Activated CD4-positive, alpha-beta T cell treated with anti-CD3 and anti-CD28 coated beads, Interleukin-2, amount 50 U/mL, for 48 hours (primary cell): ENCODE results near the gene ZBTB20.

Experiments used
- DNase-seq, 2 experiments: peaks; one replicate each; pipeline ENCODE4 v3.0.0-alpha.2; 2020

ZBTB20 gene

DNA sequence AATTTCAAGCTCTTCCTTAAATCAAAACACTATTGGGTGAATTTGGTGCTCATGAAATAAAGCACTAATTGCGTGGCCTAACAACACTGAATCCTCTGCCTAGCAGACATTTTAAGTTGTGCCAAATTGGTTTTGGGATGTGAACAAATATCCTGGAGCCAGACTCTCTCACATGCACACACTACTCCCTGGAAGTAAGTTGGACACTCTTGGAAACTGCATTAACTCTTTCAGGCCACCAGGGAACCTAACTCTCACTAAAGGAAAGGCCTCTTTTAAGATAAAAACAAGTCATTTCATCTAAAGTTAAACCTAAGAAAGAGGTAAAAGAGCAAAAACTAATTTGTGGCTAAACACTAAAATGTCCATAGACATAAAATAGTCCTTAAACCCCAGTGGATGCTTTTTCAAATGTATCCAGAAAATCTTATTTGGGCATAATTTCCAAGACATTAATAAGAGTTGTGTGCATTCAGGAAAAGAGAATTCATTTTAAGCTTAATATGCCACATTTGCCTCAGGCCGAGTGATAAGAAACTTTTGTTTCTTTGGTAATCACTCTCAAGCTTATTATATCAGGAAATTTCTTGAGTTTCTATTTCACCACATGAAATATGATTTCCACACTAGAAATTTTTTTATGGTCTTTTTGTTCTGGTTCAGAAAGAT lies 61.8 kb downstream of the ZBTB20 start:
- DNase-seq = no peak

DNA sequence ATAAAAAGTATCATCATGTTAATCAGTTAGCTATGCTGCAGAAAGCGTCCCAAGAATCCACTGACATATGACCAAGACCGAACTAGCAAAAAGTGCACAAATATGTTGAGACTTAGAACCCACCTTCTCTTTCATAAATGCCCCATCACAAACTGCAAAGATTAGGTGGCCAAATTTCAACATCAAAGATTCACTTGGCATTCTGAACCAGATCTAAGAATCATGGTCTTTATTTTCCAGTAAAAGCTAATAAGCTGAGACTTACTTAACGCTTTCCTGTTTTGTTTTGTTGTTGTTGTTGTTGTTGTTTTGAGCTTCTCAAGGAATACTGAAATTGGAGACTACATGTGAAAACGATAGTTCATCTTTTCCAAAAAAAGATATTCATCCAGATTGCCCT lies 62.4 kb downstream of the ZBTB20 start:
- no peak for DNase-seq

DNA sequence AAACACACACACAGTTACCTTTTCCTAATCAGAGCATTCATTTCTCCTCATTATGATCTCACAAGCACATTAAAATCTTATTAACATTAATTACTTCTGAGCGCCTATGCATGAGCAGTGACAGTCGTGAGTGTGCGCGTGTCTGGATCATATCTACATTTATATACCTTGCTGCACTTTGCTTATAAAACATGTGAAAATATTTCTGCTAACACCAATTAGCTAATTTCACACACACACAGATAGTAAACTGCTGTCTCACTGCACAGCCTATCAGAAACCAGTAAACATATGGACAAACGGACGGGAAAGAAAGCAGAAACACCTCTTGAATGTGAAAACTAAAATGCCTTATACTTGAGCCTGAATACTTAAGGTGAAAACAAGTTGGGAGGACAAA lies 64.8 kb downstream of the ZBTB20 start:
- DNase-seq = no peak

DNA sequence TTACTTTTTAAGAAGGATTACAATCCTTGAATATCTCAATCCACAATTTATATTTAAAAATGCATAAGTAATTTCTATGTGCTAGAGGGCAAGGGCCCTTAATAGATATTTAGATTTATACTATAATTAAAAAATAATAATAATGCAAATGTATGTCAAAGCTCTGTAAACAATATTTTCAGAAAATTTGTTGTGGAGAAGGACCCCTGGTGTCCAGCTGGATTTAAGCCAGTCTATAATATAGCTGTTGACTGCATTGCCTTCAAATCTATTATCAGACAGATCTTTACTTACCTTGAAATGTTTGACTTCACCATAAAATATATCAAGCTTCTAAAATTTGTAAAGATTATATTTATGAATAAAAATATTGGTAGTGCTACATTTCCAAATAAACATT lies 65.6 kb downstream of the ZBTB20 start:
- no peak for DNase-seq

DNA sequence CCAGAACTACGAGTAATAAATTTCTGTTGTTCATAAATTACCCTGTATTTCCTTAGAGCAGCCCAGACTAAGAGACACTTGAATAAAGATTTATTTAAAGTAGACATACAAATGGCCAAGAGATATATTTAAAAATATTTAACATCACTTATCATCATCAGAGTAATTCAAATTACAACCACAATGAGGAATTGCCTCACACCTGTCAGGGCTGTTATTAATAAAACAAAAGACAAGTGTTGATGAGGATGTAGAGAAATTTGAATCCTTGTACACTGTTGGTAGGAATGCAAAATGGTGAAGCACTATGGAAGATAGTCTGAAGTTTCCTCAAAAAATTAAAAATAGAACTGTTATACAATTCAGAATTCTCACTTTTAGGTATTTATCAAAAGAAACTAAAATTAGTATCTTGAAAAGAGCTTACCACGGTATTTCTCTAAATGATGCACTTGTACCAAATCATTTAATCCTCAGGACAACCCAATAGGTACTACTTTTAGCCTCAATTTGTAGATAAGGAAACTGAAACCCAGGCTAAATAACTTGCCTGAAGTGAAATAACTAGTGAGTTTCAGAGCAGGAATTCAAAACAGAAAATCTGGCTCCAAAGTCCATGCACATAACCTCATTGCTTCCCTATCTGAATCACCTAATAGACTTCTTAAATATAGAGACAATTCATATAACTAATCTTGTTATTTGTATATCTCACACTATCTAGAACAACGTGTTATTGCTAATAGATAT lies 69.4 kb downstream of the ZBTB20 start:
- no peak for DNase-seq

DNA sequence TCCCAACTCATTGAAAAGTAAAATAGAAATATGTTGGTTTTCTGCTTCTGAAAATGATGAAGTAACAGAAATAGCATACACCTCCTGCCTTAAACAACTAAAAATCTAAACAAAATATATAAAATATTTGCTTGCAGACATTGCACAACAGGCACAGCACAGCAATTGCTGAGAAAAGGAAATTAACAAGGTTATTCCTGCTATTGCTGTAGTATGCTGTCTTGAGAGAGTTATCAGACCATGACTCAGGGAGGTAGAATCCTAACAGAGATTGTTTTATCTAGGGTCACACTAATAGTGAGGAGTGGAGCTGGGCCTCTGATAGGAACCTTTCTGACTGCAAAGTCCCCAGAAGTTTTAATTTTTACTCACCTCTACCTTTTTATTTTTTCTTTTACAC lies 72.6 kb downstream of the ZBTB20 start:
- DNase-seq = no peak

DNA sequence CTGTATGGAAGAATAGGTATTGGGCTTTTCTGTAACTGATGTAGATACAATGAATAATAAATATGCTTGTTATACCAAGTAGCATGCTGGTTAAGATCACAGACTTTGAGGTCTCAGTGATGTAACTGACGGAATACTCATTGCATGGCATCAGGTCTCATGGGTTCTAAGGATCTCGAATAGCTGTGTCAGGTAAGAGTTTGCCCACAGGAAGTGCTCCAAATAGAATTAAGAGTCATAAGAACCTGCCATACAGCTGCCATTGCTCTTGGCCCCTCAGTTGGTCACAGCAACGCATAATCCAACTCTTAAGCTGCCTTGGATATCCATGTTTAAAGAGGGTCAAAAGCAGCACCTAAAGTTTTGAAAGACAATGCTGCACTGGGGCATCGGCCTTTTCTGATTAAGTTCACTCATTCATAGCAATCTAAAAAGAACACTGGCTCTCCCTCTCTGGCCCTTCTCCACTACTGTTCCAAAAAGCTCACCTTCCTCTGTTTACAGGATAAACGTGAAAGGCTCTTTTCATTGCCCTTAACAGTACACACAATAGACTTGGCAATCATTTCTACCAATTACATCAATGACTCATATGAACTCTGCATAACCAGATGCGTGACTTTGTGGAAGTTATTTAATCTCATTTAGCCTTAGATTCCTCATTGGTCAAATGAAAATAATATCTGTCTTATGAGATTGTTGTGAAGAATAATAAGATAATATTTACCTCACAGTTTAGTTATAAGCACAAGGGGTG lies 74.6 kb downstream of the ZBTB20 start:
- DNase-seq = no peak

DNA sequence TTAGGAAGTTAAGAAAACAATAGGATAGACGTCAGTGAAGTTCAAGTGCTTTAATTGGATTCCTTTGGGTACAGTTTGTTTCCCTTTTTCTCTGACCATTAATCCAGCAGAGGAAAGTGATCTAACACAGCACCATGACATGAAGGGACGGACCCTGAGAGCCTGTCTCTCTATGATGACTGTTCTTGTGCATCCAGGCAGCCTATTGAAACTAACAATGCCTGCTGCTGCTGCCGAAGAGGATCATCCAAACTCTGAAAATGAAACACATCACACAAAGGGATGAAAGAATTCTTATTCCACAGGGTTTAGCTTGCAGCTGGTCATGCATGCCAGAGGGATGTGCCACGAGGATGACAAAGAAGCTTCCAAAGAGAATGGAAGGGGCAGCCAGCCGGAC lies 75.5 kb downstream of the ZBTB20 start:
- no peak for DNase-seq

DNA sequence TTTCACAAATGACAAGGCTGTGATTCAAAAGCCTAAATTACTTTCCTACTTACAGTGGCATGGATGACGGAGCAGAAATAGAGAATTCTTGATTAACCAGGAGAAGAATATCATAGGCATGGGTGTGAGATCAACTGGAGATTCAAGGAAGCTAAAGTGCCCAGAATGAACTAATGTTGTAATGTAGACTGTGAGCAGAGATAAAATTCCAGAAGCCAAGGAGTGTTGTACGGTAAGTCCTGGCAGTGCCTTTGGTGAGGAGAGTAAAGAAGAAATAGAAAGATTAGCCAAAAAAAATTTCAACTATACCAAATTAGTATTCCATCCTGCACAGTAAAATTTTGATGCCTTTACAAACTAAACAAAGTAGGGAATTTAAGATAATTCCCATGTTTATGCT lies 75.9 kb downstream of the ZBTB20 start:
- no peak for DNase-seq

DNA sequence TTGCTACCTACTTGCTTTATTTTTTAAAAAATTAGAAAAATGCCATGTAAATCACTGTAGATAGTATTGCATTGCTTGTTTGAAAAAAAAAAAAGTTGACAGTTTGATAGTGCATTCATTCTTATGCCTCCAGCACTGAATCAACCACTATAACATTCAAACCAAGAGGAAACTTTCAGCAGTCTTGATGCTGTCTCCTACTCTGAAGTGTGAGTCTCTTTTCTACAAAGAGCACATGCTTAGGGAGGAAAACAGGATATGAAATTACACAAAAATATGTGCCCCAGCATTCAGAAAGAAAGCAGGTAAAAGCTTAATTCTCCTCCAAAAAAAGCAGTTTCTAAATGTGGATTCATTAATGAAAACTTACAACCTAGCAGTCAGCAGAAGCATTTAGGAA lies 78.3 kb downstream of the ZBTB20 start:
- no peak for DNase-seq

DNA sequence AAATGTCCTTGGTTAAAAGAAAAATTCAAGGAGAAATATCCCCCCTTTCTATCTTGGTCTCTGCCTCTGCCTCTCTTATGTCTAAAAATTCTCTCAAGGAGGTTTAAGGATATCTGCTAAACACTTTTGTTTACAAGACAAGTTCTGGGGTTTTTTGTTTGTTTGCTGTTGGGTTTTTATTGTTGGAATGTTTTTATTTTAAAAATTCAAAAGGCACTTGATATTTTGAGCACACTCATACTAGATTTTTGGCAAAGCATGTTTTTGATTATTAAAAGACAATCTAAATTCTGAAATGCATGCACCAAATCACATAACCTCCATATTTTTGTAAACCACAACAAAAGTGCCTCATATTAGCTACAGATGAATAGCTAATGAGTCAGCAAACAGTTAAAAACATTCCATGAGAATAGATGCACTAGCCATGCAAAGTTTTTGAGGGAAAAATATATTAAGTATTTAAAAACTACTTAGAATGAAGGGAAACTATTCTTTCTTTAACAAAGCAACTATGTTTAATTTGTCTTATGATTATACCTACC lies 84.6 kb downstream of the ZBTB20 start:
- DNase-seq = no peak

DNA sequence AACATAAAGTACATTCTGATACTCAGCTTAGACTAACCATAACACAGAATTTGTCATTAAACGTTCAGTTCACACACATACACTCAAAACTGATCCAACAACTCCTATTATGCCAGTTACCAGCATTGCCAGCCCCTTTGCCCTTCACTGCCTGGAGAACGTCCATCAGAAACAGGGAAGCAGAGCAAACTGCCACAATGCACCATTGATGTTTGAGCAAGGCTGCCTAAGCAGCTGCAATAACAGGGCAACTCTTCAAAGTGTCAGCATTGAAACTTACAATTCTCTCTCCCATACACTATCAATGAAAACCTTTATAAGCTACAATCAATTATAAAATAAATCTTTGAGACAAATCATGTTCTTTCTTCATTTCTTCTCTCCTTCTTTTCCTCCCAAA lies 85.1 kb downstream of the ZBTB20 start:
- no peak for DNase-seq

DNA sequence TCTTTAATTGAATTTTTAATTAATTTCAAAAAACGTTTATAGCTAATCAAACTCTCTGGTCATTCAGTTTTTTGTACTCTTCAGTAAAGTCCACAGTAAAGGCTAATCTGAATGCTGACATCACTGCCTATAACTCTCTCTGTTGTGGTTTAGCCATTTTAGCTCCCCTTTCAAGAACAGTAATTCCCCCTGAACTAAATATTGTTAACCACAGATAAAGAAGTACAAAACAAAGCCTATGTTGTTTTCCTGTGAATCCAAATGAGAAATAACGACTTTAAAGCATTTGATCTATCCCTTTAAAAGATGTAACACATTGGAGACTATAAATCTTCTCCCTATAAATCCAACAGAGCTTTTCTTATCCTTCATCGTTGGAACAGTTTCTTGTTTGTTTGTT lies 94.2 kb downstream of the ZBTB20 start:
- DNase-seq = no peak

DNA sequence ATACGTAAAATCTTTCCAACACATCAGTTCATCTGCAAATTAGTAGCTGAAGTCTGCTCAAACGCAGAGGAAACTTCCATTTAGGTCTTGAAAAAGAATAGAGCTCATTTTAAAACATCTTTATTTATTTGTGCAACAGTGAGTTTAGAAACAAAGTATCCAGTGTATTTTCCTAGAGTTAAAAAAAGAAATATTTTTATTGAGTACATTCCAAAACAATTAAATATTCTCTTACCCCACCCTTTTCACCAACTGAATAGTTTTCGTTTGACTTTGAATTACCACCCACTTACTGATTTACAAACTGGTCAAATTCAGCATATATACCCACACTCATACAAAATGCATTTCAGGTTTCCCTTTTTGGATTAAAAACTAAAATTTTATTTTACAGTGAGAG lies 104.7 kb downstream of the ZBTB20 start:
- DNase-seq = no peak

DNA sequence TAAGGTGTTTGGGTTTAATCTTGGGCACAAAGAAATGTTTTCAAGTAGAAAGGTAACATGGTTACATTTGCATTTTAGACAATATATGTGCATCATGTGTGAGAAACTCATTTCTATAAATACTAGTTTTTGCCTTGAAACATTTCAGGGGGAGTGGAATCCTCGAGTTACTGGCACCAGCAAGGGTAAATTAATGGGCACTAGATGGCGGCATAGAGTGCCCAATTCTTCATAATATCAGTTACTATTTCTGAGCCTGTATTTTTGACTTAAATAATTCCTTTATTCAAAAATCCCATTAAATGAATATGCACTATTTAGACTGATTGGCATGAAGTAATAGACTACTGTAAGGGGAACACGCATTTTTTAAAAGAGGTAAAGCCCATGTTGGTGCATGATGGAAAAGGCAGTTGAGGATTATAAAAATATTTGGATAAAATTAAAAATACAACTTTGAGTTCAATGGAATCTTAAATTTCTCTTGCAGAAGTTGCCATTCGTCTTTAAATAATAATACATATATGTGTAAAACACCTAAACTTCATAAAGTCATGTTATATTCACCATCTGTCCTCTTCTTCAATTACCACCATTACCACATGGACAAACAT lies 106.3 kb downstream of the ZBTB20 start:
- peak; percentile 27 to 45 for DNase-seq

DNA sequence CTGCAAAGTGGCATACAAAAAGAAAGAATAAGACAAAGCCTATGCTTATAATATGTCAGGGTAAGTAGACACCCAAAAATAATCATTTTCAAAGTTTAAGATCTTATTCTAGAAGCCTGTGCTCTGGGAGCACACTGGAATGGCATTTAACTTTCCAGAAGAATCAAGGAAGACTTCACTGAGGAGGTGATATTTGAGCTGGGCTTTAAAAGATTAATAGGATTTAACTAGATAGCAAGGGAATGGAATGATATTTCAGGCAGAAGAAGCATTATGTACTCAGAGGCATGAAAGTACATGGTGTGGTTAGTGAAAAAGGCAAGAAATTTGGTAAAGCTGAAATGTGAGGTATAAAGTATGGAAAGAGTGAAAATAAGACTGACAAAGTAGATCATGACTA lies 106.8 kb downstream of the ZBTB20 start:
- DNase-seq = no peak

DNA sequence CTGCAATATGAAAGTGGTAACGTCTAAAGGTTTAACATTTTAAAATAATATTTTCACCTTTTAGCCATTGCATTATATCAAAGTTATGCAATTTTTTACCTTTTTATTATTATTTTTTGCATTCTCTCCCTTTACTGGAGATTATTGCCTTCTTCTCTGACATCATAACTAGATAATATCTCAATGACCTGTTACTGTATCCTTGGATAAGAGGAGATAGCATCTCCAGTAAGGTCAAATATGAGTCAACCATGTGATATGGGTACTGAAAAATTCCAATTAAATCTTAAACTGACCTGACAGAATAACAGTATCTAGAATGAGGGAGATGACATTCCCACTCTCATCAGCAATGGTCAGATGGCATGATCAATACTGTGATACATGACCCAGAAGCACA lies 108.3 kb downstream of the ZBTB20 start:
- DNase-seq = no peak

DNA sequence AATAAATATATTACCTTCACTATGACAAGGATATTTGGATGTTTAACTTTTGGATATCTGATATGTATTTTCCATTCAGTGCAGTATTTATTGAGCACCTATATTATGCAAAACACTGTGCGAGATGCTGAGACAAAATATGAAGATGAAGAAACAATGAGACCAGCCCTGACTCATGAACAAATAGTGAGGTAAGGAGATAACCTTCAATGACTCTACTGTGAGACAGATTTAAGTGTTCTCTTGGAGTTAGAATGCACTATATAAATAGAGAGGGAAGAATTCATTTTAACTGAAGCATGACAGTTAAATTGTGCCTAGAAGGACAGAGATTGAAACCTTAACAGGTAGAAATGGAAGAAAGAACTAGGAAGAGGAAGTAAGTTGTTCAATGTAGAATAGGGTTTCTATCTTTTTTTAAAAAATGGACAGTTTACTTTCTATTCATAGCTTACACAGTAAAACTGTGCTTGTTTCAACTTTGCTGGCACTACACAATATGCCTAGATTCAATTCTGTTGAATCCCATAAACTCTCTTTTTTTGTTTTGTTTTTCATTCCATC lies 124.2 kb downstream of the ZBTB20 start:
- DNase-seq = no peak

DNA sequence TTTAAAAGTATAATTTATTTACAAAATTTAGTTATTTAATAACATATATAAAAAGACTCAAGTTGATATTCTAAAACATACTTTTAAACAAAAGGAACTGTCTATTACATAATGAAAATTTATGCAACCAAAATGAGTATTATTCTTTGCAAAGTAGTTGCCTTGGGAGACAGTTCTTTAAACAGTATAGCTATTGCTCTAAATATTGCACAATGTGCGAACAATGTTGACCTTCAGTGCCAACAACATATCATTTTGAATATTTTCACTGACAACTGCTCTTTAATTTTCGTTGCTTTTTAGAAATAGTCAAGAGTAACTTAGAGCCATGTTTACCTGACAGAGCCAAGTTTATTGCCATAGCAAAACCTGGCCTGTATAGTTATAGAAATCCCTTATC lies 124.9 kb downstream of the ZBTB20 start:
- no peak for DNase-seq

DNA sequence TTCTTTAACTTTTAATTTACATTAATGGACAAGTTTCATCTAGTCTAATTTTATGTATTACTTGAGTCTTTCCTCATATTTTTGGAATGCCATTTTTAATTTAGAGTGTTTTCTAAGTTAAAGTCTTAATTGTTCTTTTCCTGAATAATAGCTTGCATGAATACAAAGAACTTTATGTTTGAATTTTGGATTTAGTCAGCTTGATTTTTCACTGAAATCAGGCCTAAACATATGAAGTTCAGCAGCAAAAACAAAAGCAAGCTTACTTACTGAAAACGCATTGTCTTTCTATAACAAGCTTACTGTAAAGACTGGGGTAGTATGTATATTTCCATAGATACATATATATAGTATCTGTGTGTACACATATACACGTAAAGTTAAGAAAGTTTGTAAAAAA lies 126.0 kb downstream of the ZBTB20 start:
- no peak for DNase-seq

DNA sequence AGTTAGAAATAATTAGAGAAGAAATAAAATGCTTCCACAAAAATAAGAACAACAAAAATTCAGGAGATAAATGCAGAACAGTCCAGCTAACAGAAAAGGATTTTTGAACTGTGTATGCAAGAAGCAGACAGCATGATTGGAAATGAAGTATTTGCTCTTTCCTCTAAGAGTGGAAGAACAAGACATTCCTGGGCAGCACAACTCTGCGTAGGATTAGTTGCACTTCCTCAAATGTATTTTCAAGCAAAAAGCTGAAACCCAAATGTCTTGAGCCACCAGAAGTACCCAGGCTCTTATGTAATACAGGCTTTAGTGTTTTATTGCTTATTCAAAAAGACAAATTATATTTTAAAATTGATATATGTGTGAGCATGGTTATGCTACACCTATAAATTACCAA lies 127.2 kb downstream of the ZBTB20 start:
- no peak for DNase-seq

DNA sequence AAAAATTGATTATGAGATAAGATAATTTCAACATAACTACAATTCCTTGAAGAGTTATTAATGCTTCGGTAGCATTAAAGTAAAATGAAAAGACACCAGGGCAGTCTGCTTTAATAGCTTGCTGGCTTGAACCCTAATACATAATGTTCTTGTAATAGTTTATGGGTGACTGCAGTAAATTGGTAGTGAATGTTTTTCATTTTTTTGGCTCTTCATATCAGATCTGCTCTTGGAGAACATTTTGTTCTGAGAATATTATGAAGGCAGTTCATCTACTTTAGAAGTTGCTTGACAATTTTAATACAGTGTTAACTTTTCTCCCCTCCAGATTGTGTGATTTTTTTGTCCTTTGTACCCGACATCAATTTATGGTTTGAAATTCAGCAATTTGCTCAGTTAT lies 128.4 kb downstream of the ZBTB20 start:
- no peak for DNase-seq

DNA sequence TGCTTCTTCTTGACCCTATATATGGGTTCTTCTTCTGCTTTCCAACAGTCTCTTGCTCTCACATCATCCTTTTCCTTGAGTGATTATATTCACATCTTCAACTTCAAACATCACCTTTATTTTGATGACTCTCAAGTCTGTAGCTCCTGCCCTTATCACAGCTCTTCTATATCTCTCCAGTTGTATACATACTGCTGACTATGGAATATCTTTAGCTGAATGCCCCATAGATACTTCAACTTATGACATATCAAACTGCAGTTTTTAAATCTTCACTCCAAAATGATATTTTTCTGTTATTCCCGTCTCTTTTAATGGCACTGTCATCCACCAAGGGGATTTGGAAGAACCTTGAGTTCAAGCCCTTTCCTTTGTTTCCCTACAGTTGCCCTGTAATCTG lies 139.1 kb downstream of the ZBTB20 start:
- no peak for DNase-seq
